Prostate gland (tissue), 2 donors: ENCODE results near the gene IFNL2.

ENCODE experiments used
- CTCF ChIP-seq, 4 experiments: fragments of 200-600 bp in 2 of 4; fragments of 450-650 bp in 2 of 4; sonication (generic) in 2 of 4; IDR thresholded peaks; 1 replicate in 3 of 4; 2 replicates in 1 of 4; pipeline ENCODE4 v1.5.1; 2016 to 2019; ENCODE audit warnings: antibody characterized with exemption in 4 of 4, mild to moderate bottlenecking in 2 of 4, moderate library complexity in 2 of 4
- POLR2A ChIP-seq: fragments of 450-650 bp; IDR thresholded peaks from one replicate; pipeline ENCODE4 v1.6.1; 2016; ENCODE audit warnings: antibody characterized with exemption, mild to moderate bottlenecking

DNA sequence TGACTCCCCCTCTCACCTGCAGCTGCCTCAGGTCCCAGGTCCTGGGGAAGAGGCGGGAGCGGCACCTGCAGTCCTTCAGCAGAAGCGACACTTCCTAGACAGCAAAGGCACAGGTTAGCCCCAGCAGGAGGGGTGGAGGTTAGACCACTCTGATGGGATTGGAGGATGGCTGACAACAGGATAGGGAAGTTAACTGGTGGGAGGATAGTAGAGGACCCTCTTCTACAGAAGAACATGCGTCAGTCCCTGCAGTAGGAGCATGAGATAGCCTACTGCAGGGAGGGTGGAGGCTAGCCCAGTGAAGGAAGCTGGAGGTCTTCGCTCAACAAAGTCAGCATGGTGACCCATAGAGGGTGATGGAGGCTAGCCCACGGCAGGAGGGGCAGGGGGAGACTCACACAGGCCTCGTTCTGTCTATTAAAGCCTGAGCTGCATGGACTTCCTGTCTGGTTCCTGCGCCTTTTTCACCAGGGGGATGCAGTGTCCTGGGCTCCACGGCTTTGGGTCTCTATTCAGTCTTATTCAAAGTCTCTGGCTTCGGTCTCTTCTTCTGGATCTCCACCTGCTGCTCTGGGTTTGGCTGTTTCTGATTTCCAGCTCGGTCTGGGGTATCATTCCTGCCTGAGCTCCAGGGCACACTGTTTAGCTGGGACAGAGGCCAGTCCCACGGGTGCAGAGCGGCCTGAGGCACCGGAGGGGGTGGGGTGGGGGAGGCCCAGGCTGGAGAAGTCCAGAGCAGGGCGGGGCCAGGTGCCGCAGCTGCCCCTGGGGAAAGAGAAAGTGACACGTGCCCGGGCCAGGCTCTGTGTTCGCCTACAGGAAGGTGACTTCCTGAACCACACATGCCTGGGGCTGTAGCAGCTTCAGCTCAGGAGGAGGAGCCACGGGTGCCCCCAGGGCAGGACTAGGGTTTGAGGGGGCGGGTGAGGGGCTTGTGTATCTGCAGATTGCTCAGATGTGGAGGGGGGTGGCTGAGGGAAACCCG is 30.7 kb upstream of the IFNL2 start:
- TF ChIP-seq CTCF (IDR thresholded peaks at IDR 0.05) (no peak), POLR2A (no peak)
